Peyer's patch (tissue), 4 donors: ENCODE results near the gene GPC6. TPM values are rescaled to one million over a fixed set of nuclear protein-coding genes. Genes with fewer than 3 reads are reported as not detected.

Experiments used
- DNase-seq, 3 donors: peaks; one replicate each; pipeline ENCODE4 v3.0.0-alpha.2; 2017 to 2019
- H3K27ac ChIP-seq, 4 donors: fragments of 200-600 bp; sonication (generic); one replicate each; pipeline ENCODE4 v1.5.1; 2016 to 2019
- H3K27me3 ChIP-seq, 2 donors: fragments of 200-600 bp; sonication (generic); one replicate each; pipeline ENCODE4 v1.5.1; 2019
- H3K36me3 ChIP-seq, 3 donors: fragments of 200-600 bp; sonication (generic); one replicate each; pipeline ENCODE4 v1.5.1; 2016 to 2019
- H3K4me1 ChIP-seq, 4 donors: fragments of 200-600 bp; sonication (generic); one replicate each; pipeline ENCODE4 v1.5.1; 2016 to 2019
- H3K4me3 ChIP-seq, 4 donors: fragments of 200-600 bp; sonication (generic); 1 replicate in 3 of 4; 2 replicates in 1 of 4; pipeline ENCODE4 v1.5.1; 2016 to 2019; ENCODE audit warnings: mild to moderate bottlenecking in 1 of 4
- H3K9me3 ChIP-seq, 4 donors: fragments of 200-600 bp; sonication (generic); one replicate each; pipeline ENCODE4 v1.5.1; 2016 to 2019; ENCODE audit warnings: mild to moderate bottlenecking in 1 of 4
- CTCF ChIP-seq, 6 experiments: fragments of 450-650 bp in 4 of 6; fragments of 200-600 bp in 2 of 6; sonication (generic) in 1 of 6; IDR thresholded peaks; one replicate each; pipeline ENCODE4 v1.5.1; 2017 to 2019; ENCODE audit warnings: antibody characterized with exemption in 6 of 6, mild to moderate bottlenecking in 3 of 6, moderate library complexity in 1 of 6
- POLR2A ChIP-seq, 2 donors: fragments of 450-650 bp; IDR thresholded peaks; one replicate each; pipeline ENCODE4 v1.5.1; 2017; ENCODE audit warnings: antibody characterized with exemption in 2 of 2, mild to moderate bottlenecking in 2 of 2, moderate library complexity in 2 of 2
- total RNA-seq, 4 donors: library from RNA; depleted of rRNA; stranded (reverse); fragments of >200 nt; gene quantifications; one replicate each; pipeline ENCODE4 v1.1.0, GENCODE V29; 2016

The GPC6 gene
- total RNA-seq, 4 donors from 2014 or later = 1.6 to 13.2 (median 2.6) TPM

- H3K4me3 ChIP-seq = no peak overlapping the region
- H3K36me3 ChIP-seq = no peaks in the 10 kb centered on the region
- TF ChIP-seq CTCF (IDR thresholded peaks at IDR 0.05) = no peak
- no peak for TF ChIP-seq POLR2A (IDR thresholded peaks at IDR 0.05)
- no peak for DNase-seq
- no peaks in the 10 kb centered on the region for H3K4me1 ChIP-seq
- no peaks in the 10 kb centered on the region for H3K27me3 ChIP-seq
- H3K9me3 ChIP-seq = no peaks in the 10 kb centered on the region
- no peak overlapping the region for H3K27ac ChIP-seq
These were observed 44.4 kb downstream of the GPC6 start for GRCh38 chr13:93270769-93271742.

DNA sequence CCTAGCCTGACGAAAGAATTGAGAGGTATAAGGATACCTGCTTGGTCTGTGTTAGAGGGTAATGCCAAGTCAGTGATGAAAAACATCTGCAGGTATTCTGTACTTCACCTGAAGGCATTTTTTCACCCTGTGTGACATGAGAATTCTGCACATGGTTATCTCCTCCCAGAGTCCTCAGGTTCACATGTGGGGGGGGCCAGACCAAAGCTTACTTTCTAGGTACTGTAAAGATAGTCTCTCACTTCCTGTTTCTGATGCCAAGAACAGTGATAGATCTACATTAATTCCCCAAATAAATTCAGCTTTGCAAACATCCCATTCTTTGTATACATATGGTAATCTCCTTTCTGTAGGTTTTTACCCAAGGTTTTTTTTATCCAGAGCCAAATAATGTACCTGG lies 53.4 kb downstream of the GPC6 start:
- H3K9me3 ChIP-seq = no peaks in the 10 kb centered on the region
- H3K27me3 ChIP-seq = no peaks in the 10 kb centered on the region
- no peak overlapping the region for H3K4me3 ChIP-seq
- DNase-seq = no peak
- no peak overlapping the region for H3K27ac ChIP-seq
- TF ChIP-seq POLR2A (IDR thresholded peaks at IDR 0.05) (no peak), CTCF (IDR thresholded peaks at IDR 0.05) (no peak)
- H3K36me3 ChIP-seq = no peaks in the 10 kb centered on the region
- no peaks in the 10 kb centered on the region for H3K4me1 ChIP-seq

- Histone ChIP-seq H3K4me3 (no peak overlapping the region), H3K36me3 (no peaks in the 10 kb centered on the region), H3K27ac (no peak overlapping the region), H3K27me3 (no peaks in the 10 kb centered on the region), H3K4me1 (no peaks in the 10 kb centered on the region), H3K9me3 (no peaks in the 10 kb centered on the region)
- TF ChIP-seq CTCF (IDR thresholded peaks at IDR 0.05) (no peak), POLR2A (IDR thresholded peaks at IDR 0.05) (no peak)
- DNase-seq = no peak
These were observed 54.1 kb downstream of the GPC6 start for GRCh38 chr13:93280688-93281087.

DNA sequence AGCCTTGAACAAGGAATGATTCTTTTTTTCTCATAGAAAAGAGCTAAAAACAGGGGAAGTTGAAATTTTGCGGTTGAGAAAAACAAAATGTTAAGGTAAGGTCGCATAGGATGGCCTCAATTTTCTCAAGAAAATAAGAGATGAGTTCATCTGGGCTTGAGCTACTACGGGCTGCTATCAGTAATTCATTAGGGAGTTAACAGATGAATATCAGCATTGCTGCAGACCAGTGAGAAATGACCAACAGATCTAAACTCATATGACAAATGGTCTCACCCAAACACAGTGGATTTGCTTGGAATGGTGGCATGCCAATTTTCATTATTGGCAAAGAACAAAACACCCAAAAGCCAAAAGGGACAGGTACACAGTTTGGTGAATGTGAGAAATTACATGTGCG lies 56.6 kb downstream of the GPC6 start:
- no peak overlapping the region for H3K4me3 ChIP-seq
- no peaks in the 10 kb centered on the region for H3K4me1 ChIP-seq
- no peak overlapping the region for H3K27ac ChIP-seq
- no peak for TF ChIP-seq CTCF (IDR thresholded peaks at IDR 0.05)
- TF ChIP-seq POLR2A (IDR thresholded peaks at IDR 0.05) = no peak
- H3K36me3 ChIP-seq = no peaks in the 10 kb centered on the region
- no peak for DNase-seq
- no peaks in the 10 kb centered on the region for H3K27me3 ChIP-seq
- H3K9me3 ChIP-seq = no peaks in the 10 kb centered on the region

DNA sequence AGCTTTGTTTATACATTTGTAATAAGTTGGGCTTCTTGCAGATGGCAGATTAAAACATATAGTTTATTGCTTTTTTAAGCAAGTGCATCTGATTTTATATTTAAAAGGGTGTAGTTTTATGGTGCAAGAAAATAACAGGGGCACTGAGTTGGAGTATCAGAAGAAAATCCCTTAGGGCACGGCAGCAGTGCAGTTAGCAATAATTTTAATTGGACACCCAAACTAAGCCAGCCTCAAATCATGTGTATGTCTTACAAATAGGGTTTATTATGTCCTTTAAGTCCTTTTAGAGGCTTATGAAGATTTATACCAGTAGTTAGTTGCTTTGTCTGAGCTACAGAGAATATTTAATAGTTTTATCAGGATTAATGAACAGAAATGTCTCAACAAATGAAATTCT lies 57.5 kb downstream of the GPC6 start:
- Histone ChIP-seq H3K36me3 (no peaks in the 10 kb centered on the region), H3K4me3 (no peak overlapping the region), H3K4me1 (no peaks in the 10 kb centered on the region)

More for the DNA sequence above, 57.5 kb downstream of the GPC6 start:
- TF ChIP-seq CTCF (IDR thresholded peaks at IDR 0.05) = no peak
- TF ChIP-seq POLR2A (IDR thresholded peaks at IDR 0.05) = no peak
- no peaks in the 10 kb centered on the region for H3K9me3 ChIP-seq
- H3K27me3 ChIP-seq = no peaks in the 10 kb centered on the region
- DNase-seq = no peak
- no peak overlapping the region for H3K27ac ChIP-seq
